ENCODE data around the gene EIF5B.

GRCh38 chr2:99403524-99403923 lies 66.3 kb downstream of the EIF5B start:
- no peak for TF ChIP-seq EP300 (IDR thresholded peaks at IDR 0.05)
- TF ChIP-seq POLR2AphosphoS5 (IDR thresholded peaks at IDR 0.05) = no peak
- TF ChIP-seq, protein P1, sequence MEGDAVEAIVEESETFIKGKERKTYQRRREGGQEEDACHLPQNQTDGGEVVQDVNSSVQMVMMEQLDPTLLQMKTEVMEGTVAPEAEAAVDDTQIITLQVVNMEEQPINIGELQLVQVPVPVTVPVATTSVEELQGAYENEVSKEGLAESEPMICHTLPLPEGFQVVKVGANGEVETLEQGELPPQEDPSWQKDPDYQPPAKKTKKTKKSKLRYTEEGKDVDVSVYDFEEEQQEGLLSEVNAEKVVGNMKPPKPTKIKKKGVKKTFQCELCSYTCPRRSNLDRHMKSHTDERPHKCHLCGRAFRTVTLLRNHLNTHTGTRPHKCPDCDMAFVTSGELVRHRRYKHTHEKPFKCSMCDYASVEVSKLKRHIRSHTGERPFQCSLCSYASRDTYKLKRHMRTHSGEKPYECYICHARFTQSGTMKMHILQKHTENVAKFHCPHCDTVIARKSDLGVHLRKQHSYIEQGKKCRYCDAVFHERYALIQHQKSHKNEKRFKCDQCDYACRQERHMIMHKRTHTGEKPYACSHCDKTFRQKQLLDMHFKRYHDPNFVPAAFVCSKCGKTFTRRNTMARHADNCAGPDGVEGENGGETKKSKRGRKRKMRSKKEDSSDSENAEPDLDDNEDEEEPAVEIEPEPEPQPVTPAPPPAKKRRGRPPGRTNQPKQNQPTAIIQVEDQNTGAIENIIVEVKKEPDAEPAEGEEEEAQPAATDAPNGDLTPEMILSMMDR (IDR thresholded peaks at IDR 0.05) = no peak

All from suprapubic skin (tissue), 4 donors.